GM19467 (cell line): Measurements from ENCODE around the gene ABHD5.

ENCODE experiments used
- ATAC-seq: cut with Tn5 transposase; IDR thresholded peaks from one replicate; pipeline ENCODE4 v1.9.1; 2021; ENCODE audit warnings: mild to moderate bottlenecking, moderate library complexity; ENCODE audit not compliant: unreplicated experiment

Gene ABHD5

DNA sequence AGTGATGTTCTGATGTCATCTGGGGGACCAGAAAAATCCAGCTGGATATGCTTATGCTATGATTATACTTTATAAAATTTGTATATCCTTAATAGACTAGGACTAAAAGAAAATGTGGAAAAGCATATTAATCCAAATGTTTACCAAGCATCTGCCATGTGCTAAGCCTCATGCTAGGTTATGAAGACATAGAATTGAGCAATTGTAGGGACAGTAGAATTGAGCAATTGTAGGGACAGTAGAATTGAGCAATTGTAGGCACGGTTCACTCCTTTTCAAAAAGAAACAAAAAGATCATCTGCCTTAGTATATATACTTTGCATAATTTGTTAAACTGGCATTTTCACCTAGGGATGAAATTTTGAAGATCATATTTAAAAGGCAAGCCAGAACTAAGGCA lies 18.3 kb downstream of the ABHD5 start:
- ATAC-seq: no peak

- no peak for ATAC-seq
These were observed 19.9 kb downstream of the ABHD5 start for GRCh38 chr3:43710607-43711006.

- no peak for ATAC-seq
These were observed 27.6 kb downstream of the ABHD5 start for GRCh38 chr3:43718296-43718695.

GRCh38 chr3:43723121-43723734 lies 32.5 kb downstream of the ABHD5 start:
- no peak for ATAC-seq

DNA sequence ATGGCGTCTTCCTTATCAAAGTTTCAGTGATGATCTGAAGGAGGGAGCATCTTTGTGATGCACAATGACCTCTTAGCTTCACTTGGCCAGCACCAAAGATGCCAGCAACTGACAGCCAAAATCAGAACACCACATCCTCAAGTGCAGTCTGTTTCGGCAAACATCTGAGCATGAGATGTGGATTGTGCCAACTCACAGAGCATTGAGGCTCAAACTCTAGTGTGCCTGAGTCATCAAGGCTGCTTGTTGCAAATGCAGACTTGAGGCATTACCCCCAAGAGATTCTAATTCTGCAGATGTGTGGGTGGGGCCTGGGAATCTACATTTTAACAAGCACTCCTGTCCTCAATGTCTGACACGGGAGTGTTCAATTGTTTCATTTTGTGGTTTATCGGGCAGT lies 35.8 kb downstream of the ABHD5 start:
- ATAC-seq: no peak

DNA sequence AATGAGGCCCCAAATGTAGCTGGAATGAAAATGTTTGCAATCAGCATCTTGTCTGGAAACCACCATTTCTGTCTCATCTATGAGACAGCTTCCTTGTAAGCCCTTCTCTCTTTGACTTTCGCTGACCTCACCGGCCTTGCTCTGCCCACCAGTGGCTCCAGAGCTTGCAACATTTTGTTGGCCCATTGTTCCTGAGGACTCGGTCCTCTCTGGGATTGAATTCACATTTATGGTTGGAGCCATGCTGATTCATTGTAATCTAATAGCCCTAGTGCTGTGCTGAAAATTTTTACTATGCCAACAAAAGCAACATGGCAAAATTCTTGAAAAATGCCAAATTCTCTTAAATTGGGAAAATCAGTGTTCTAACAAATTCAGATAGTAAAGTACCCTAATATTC lies 37.2 kb downstream of the ABHD5 start:
- ATAC-seq: no peak

- ATAC-seq: no peak
These were observed 37.7 kb downstream of the ABHD5 start for GRCh38 chr3:43728476-43728875.

- ATAC-seq: no peak
These were observed 38.2 kb downstream of the ABHD5 start for GRCh38 chr3:43728947-43729346.

DNA sequence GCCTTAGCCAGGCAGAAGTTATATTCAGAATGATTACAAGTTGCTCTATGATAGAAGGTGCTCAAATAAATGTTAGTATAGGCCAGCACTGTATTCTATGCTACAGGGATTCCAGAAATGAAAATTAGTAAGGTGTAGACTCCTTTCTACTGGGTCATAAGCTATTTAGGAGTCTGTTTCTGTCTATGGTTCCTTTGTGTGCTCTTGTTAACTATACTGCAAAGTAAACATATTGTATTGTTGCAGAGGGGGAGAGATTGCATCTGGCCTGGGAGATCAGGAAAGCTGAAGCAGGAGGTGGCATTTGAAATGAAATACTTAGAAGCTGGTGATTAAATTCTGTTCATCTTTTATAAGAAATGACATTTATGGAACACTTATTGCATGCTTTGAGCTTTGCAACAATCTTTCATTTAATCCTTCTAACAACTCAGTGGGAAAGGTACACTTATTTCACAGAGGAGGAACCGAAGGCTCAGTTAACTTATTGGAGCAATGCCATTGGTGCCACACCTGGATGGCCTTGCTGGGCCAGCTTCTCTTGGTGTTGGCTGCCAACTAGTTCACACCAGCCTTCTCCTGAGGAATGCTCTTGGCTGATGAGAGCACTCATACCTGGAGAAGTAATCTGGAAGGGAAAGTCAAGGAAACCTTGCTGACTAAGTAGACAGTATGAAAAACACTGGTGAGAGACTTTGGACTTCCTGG lies 39.1 kb downstream of the ABHD5 start:
- ATAC-seq: no peak

DNA sequence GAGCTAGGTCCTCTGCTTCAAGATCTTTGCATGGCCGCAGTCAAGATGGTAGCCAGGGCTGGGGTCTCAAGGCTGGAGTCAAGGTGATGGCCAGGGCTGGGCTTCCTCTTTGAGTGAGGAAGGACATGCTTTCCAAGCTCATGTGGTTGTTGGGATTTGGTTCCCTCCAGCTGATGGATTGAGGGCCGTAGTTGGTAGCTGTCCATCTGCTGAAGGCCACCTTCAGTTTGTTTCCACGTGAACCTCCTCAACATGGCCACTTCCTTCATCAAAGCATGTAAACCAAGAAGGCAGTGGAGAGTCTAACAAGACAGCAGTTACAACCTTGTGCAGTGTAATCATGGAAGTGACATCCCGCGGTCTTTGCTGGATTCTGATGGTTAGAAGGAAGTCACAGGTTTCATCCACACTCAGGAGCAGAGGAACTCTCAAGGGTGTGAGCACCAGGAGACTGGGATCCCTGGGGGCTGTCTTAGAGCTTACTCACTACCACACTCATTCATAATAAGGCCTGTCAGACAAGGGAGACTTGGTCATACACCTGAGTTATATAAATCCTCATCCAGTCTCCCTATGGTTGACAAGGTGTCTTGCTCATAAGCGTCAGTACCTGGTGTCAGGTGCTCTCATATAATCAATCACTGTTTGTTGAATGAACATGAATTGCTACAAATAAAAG lies 42.1 kb downstream of the ABHD5 start:
- ATAC-seq: no peak

DNA sequence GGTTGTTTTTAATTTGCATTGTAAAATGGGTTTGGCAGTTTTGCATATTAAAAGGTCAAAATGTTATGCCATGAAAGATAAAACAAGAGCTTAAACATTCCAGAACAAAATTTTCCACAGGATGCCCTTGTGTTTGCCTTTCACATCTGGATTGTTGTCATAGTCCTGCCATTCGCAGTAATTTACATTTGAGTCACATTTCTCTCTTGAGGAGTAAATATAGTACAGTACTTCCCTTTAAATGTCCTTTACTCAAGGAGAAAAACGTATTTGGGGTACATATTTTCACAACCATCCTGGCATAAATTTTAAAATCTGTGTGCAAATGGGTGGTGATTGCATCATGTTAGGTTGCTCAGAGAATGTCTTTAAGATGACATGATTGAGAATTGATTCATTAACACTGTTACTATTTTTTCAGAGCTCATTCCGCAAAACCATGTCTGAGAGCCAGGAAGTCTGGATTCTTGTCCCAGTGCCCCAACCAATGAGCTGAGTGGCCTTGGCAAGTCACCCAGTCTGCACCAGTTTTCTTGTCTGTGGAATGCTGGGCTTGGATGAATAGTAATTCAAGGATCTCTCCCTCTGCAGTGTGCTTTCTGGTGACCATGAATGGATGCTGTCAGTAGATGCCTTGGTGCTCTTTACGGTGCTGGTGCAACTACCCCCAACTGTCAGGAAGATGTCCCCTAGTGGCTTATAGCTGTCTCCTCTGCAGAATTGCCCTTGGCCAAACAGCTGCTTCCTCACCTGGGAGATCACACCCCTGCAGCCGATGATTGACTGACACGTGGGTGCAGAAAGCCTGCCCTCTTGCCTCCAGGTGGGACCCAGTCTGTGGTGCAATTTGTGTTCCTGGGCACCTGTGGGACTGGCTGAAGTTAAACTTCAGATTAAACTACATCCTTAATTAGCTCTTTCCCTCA lies 43.0 kb downstream of the ABHD5 start:
- no peak for ATAC-seq

DNA sequence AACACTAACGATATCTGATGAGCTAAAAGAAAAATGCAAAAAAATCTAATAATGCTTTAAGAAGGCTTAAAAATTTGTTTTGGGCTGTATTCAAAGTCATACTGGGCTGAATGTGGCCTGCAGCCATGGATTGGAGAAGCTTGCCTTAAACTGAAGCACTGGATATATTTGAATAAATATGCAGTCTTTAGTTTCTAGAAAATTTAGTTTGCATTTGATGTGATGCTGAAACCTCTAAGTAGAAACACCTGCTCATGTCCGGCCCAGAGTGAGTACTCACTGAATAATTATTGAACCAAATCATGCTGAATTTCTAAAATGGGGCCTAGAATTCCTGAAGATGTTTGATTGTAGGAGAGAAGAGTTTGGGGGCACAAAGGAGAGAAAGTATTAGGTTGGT lies 43.9 kb downstream of the ABHD5 start:
- ATAC-seq: no peak

- no peak for ATAC-seq
These were observed 44.9 kb downstream of the ABHD5 start for GRCh38 chr3:43735618-43736017.

GRCh38 chr3:43736558-43737440 lies 46.1 kb downstream of the ABHD5 start:
- no peak for ATAC-seq

DNA sequence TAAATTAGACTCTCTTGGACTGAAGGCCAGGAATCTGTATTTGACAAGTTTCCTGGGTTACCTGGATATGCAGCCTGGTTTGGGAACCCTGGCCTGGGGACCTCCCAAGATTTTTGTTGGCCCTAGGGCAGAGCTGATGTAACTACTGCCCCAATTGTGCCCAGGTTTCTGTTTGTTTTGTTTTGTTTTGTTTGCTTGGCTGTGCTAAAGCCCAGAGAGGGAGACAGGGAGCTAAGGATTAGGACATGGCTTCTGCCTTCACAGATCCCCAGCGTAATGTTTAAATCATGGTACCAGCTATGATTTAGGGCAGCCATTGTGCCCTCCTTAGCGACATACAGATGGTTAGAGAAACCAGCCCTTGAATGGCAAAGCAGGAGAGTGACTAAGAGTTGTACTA lies 47.6 kb downstream of the ABHD5 start:
- ATAC-seq: no peak

GRCh38 chr3:43742920-43743319 lies 52.2 kb downstream of the ABHD5 start:
- no peak for ATAC-seq

GRCh38 chr3:43747641-43748040 lies 56.9 kb downstream of the ABHD5 start:
- no peak for ATAC-seq

- no peak for ATAC-seq
These were observed 57.4 kb downstream of the ABHD5 start for GRCh38 chr3:43748179-43748578.

GRCh38 chr3:43748645-43749044 lies 57.9 kb downstream of the ABHD5 start:
- ATAC-seq: no peak

GRCh38 chr3:43752905-43753304 lies 62.2 kb downstream of the ABHD5 start:
- no peak for ATAC-seq
